ENCODE results near the gene ZBTB8OS. TPM values are rescaled to one million over a fixed set of nuclear protein-coding genes. Genes with fewer than 3 reads are reported as not detected.

The ZBTB8OS gene
- total RNA-seq, 1 experiment from 2014 or later, result 49.2 TPM

DNA sequence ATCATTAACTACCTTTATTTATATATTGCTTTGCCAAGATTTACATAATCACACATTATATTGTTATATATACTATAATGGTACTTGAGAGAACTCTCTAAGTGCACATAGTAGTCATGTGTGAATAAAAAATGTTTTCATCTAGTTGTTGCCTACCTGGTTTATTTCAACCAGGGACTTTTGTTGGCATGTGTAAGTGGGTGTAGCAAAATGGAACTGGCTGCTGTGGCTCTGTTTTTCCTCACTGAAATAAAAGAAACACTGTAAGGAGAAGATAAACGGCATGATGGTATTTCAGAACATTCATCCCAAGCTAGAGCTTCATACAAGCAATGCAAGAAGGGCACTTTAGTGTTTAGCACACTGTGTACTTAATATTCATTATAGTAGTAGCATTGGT, 15.6 kb upstream of the ZBTB8OS start:
- Histone ChIP-seq H3K9me3 (ENCODE audit: control insufficient read depth in 1 of 2, insufficient read depth in 1 of 2, low read depth in 1 of 2, low read length in 2 of 2) (no peaks in the 10 kb centered on the region), H3K4me3 (replicated peaks in 1 of 2; ENCODE audit: low read depth in 1 of 2, low read length in 2 of 2) (no peak overlapping the region), H3K9me2 (ENCODE audit: insufficient read depth) (no peaks in the 10 kb centered on the region), H3K4me1 (ENCODE audit: control insufficient read depth in 1 of 2, insufficient read depth in 2 of 2, low read length in 2 of 2) (no peaks in the 10 kb centered on the region), H3K79me2 (ENCODE audit: insufficient read depth, low read length) (peaks cover 93% of the 10 kb centered on the region), H3K27ac (ENCODE audit: low read depth, low read length) (no peak overlapping the region), H3K27me3 (ENCODE audit: insufficient read depth, low read length) (no peaks in the 10 kb centered on the region), H2AFZ (ENCODE audit: low read depth, low read length, poor library complexity, severe bottlenecking) (no peak overlapping the region), H4K20me1 (ENCODE audit: insufficient read depth) (0 out of 2 replicates have a peak, but pooled peaks cover 3% of the 10 kb centered on the region), H3K9ac (ENCODE audit: low read length) (no peak overlapping the region), H3K36me3 (ENCODE audit: control insufficient read depth in 1 of 2, insufficient read depth in 2 of 2, low read length in 2 of 2) (peaks cover 53 to 71% of the 10 kb centered on the region in 2 experiments), H3K4me2 (ENCODE audit: low read length) (no peak overlapping the region)
- ATAC-seq (no peak), DNase-seq (ENCODE audit: low read depth, low spot score) (no peak)
- intact Hi-C loops (cut with micrococcal nuclease), result no loop called here
- ChIA-PET CTCF (no interaction called here), RAD21 (ENCODE audit: low non-redundant PET in 1 of 2, low total read pairs in 2 of 2, uncharacterized antibody in 2 of 2, unreplicated experiment in 2 of 2) (no interaction called here), POLR2A (no interaction called here)
- TF ChIP-seq EZH2phosphoT487 (IDR thresholded peaks at IDR 0.05; ENCODE audit: borderline replicate concordance) (no peak), TCF7L2 (IDR thresholded peaks at IDR 0.05; ENCODE audit: borderline replicate concordance, extremely low read depth, insufficient read depth, insufficient read length) (no peak), EZH2 (IDR thresholded peaks at IDR 0.05) (no peak), FOSL1 (IDR thresholded peaks at IDR 0.05; ENCODE audit: low read depth) (no peak)
- TF ChIP-seq, protein P1, sequence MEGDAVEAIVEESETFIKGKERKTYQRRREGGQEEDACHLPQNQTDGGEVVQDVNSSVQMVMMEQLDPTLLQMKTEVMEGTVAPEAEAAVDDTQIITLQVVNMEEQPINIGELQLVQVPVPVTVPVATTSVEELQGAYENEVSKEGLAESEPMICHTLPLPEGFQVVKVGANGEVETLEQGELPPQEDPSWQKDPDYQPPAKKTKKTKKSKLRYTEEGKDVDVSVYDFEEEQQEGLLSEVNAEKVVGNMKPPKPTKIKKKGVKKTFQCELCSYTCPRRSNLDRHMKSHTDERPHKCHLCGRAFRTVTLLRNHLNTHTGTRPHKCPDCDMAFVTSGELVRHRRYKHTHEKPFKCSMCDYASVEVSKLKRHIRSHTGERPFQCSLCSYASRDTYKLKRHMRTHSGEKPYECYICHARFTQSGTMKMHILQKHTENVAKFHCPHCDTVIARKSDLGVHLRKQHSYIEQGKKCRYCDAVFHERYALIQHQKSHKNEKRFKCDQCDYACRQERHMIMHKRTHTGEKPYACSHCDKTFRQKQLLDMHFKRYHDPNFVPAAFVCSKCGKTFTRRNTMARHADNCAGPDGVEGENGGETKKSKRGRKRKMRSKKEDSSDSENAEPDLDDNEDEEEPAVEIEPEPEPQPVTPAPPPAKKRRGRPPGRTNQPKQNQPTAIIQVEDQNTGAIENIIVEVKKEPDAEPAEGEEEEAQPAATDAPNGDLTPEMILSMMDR (IDR thresholded peaks at IDR 0.05 in 2 of 3, conservative IDR thresholded peaks at IDR 0.05 in 1 of 3; ENCODE audit: borderline replicate concordance in 1 of 3, insufficient read depth in 1 of 3, low read depth in 2 of 3, low read length in 2 of 3), result no peak
- TF ChIP-seq, protein P2, sequence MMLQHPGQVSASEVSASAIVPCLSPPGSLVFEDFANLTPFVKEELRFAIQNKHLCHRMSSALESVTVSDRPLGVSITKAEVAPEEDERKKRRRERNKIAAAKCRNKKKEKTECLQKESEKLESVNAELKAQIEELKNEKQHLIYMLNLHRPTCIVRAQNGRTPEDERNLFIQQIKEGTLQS (IDR thresholded peaks at IDR 0.05), result no peak
- TF ChIP-seq, protein P3, sequence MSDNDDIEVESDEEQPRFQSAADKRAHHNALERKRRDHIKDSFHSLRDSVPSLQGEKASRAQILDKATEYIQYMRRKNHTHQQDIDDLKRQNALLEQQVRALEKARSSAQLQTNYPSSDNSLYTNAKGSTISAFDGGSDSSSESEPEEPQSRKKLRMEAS (IDR thresholded peaks at IDR 0.05), result no peak
- BruUV-seq (replicated peaks), result no TSS peak

DNA sequence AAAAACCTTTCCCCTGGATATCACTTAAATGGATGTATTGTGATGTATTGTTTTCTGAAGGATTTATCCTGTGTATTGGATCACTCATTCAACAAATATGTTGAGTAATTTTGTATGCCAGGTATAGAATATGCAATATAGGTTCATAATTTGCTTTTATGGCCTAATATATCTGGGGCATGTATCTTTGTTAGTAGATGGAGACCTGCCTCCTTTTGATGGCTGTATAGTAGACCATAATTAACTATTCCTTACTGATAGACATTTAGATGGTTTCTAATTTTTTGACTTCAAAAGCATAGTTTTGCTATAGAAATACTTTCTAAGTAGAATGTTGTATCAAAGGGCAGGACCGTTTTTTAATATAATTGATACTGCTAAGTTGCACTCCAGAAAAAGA, 9.2 kb upstream of the ZBTB8OS start:
- intact Hi-C loops (cut with micrococcal nuclease), result loop anchor here (10.0 kb wide), 1 partner anchor 135 kb away; no protein-coding TSS in a partner anchor
- H4K20me1 ChIP-seq (ENCODE audit: insufficient read depth), result peaks cover 16% of the 10 kb centered on the region; the same call in 1 of the 2 replicates
- ChIA-PET CTCF (no interaction called here), RAD21 (ENCODE audit: low non-redundant PET in 1 of 2, low total read pairs in 2 of 2, uncharacterized antibody in 2 of 2, unreplicated experiment in 2 of 2) (no interaction called here), POLR2A (no interaction called here)
- no peak overlapping the region for H3K27ac ChIP-seq (ENCODE audit: low read depth, low read length)
- H3K27me3 ChIP-seq (ENCODE audit: insufficient read depth, low read length), result no peaks in the 10 kb centered on the region
- DNase-seq (ENCODE audit: low read depth, low spot score) (no peak), ATAC-seq (no peak)
- H2AFZ ChIP-seq (ENCODE audit: low read depth, low read length, poor library complexity, severe bottlenecking), result no peak overlapping the region
- BruUV-seq (replicated peaks), result no TSS peak
- H3K9me2 ChIP-seq (ENCODE audit: insufficient read depth), result no peaks in the 10 kb centered on the region
- no peak overlapping the region for H3K4me2 ChIP-seq (ENCODE audit: low read length)
- no peak overlapping the region for H3K4me3 ChIP-seq (replicated peaks in 1 of 2; ENCODE audit: low read depth in 1 of 2, low read length in 2 of 2)
- peaks cover 97% of the 10 kb centered on the region for H3K79me2 ChIP-seq (ENCODE audit: insufficient read depth, low read length)
- H3K4me1 ChIP-seq (ENCODE audit: control insufficient read depth in 1 of 2, insufficient read depth in 2 of 2, low read length in 2 of 2), result no peaks in the 10 kb centered on the region
- no peaks in the 10 kb centered on the region for H3K9me3 ChIP-seq (ENCODE audit: control insufficient read depth in 1 of 2, insufficient read depth in 1 of 2, low read depth in 1 of 2, low read length in 2 of 2)
- H3K9ac ChIP-seq (ENCODE audit: low read length), result no peak overlapping the region
- peaks cover 55 to 68% of the 10 kb centered on the region in 2 experiments for H3K36me3 ChIP-seq (ENCODE audit: control insufficient read depth in 1 of 2, insufficient read depth in 2 of 2, low read length in 2 of 2)
- TF ChIP-seq, protein P1 (IDR thresholded peaks at IDR 0.05 in 2 of 3, conservative IDR thresholded peaks at IDR 0.05 in 1 of 3; ENCODE audit: borderline replicate concordance in 1 of 3, insufficient read depth in 1 of 3, low read depth in 2 of 3, low read length in 2 of 3), result no peak
- no peak for TF ChIP-seq SRF (IDR thresholded peaks at IDR 0.05; ENCODE audit: low read depth)
- TF ChIP-seq, protein P3 (IDR thresholded peaks at IDR 0.05), result no peak
- TF ChIP-seq EZH2phosphoT487 (IDR thresholded peaks at IDR 0.05; ENCODE audit: borderline replicate concordance), result no peak
- no peak for TF ChIP-seq RAD21 (IDR thresholded peaks at IDR 0.05; ENCODE audit: low read depth)
- TF ChIP-seq CBX3 (IDR thresholded peaks at IDR 0.05; ENCODE audit: low read depth), result no peak
- no peak for TF ChIP-seq ELF1 (IDR thresholded peaks at IDR 0.05; ENCODE audit: borderline replicate concordance, low read depth)
- TF ChIP-seq YY1 (IDR thresholded peaks at IDR 0.05; ENCODE audit: extremely low read depth, insufficient replicate concordance, low read depth, low read length), result no peak
- no peak for TF ChIP-seq TCF7L2 (IDR thresholded peaks at IDR 0.05; ENCODE audit: borderline replicate concordance, extremely low read depth, insufficient read depth, insufficient read length)
- no peak for TF ChIP-seq FOSL1 (IDR thresholded peaks at IDR 0.05; ENCODE audit: low read depth)
- no peak for TF ChIP-seq POLR2AphosphoS5 (IDR thresholded peaks at IDR 0.05; ENCODE audit: low read depth, low read length)
- no peak for TF ChIP-seq EGR1 (IDR thresholded peaks at IDR 0.05; ENCODE audit: low read depth)

Data from HCT116 (cell line).